K562 (cell line): ENCODE data around the gene AGAP3. TPM values are rescaled to one million over a fixed set of nuclear protein-coding genes. Genes with fewer than 3 reads are reported as not detected.

Experiments
- ATAC-seq: fragments of 200-7000 bp; cut with Tn5 transposase; 3 replicates; pipeline ENCODE4 v1.9.1; 2020; ENCODE audit warnings: moderate library complexity
- BruUV-seq: library from RNA; stranded (reverse); fragments of 400-500 nt; replicated peaks from 2 replicates; lab custom pipeline; 2021; lab: Mats Ljungman, UMichigan
- CTCF ChIA-PET: fragments of 300-600 bp; formaldehyde crosslinking; extraction: SDS; loops from one replicate; lab custom pipeline; 2021; ENCODE audit warnings: low intra/inter-chr PET ratio; lab: Yijun Ruan, JAX
- POLR2A ChIA-PET: fragments of 300-600, 350-650 bp; sonication (Branson Sonifier 250); formaldehyde crosslinking; extraction: SDS; loops from one replicate; lab custom pipeline; 2021; ENCODE audit warnings: antibody characterized with exemption, inconsistent platforms; lab: Yijun Ruan, JAX
- DNase-seq, 4 experiments: peaks; one replicate each; pipeline versions ENCODE4 v3.0.0 to v3.0.0-alpha.2; 2011 to 2018; ENCODE audit warnings: low spot score in 3 of 4, mixed read lengths in 3 of 4; ENCODE audit errors: extremely low read depth in 1 of 4
- FAIRE-seq: peaks from 2 replicates; lab custom pipeline; 2011; peaks lifted over from hg19 to GRCh38; lab: Jason Lieb, UNC
- H2AFZ ChIP-seq: 2 replicates; pipeline ENCODE4 v1.6.0; 2011; ENCODE audit warnings: low read depth, low read length, control low read depth, inconsistent platforms
- H3K27ac ChIP-seq: fragments of 200-600 bp; 3 replicates; pipeline ENCODE4 v1.8.0; 2011; ENCODE audit warnings: low read depth, mild to moderate bottlenecking, control low read depth, inconsistent platforms, low read length, moderate library complexity, mixed read lengths; ENCODE audit errors: extremely low read depth
- H3K27me3 ChIP-seq, 2 experiments: fragments of 300-600 bp in 1 of 2; 2 replicates in 1 of 2; 3 replicates in 1 of 2; pipeline versions ENCODE4 v1.6.0 to v1.8.0; 2011; ENCODE audit warnings: inconsistent platforms in 2 of 2, low read length in 2 of 2, mild to moderate bottlenecking in 1 of 2, mixed read lengths in 1 of 2, moderate library complexity in 1 of 2; ENCODE audit not compliant: control insufficient read depth in 2 of 2, insufficient read depth in 2 of 2
- H3K36me3 ChIP-seq: fragments of 300-600 bp; 3 replicates; pipeline ENCODE4 v1.8.0; 2011; ENCODE audit warnings: mild to moderate bottlenecking, low read length, inconsistent platforms; ENCODE audit not compliant: control insufficient read depth, insufficient read depth
- H3K4me1 ChIP-seq, 2 experiments: fragments of 200-600 bp in 1 of 2; replicated peaks in 1 of 2; 2 replicates in 1 of 2; 3 replicates in 1 of 2; pipeline versions ENCODE4 v1.5.1 to v1.8.0; 2011; ENCODE audit warnings: inconsistent platforms in 2 of 2, low read length in 2 of 2, mild to moderate bottlenecking in 1 of 2, mixed read lengths in 1 of 2, moderate library complexity in 1 of 2; ENCODE audit not compliant: control insufficient read depth in 2 of 2, insufficient read depth in 2 of 2
- H3K4me2 ChIP-seq: 2 replicates; pipeline ENCODE4 v1.6.1; 2011; ENCODE audit warnings: low read length, control low read depth, inconsistent platforms, mixed read lengths; ENCODE audit not compliant: insufficient read depth
- H3K4me3 ChIP-seq: fragments of 200-600 bp; sonication (generic), shearing (Covaris generic); 2 replicates; pipeline ENCODE4 v1.5.1; 2016; ENCODE audit warnings: control low read depth, inconsistent platforms
- H3K79me2 ChIP-seq: fragments of 200-600 bp; 3 replicates; pipeline ENCODE4 v1.8.0; 2011; ENCODE audit warnings: low read length, inconsistent platforms; ENCODE audit not compliant: control insufficient read depth, insufficient read depth
- H3K9ac ChIP-seq, 2 experiments: 2 replicates each; pipeline versions ENCODE4 v1.6.0 to v1.6.1; 2011; ENCODE audit warnings: low read depth in 2 of 2, low read length in 2 of 2, control low read depth in 1 of 2, inconsistent platforms in 1 of 2, mild to moderate bottlenecking in 1 of 2, mixed read lengths in 1 of 2; ENCODE audit not compliant: insufficient read depth in 1 of 2
- H3K9me1 ChIP-seq: one replicate; pipeline ENCODE4 v1.6.0; 2011; ENCODE audit warnings: inconsistent platforms, mild to moderate bottlenecking, low read length, moderate library complexity; ENCODE audit not compliant: control insufficient read depth, insufficient read depth
- H3K9me3 ChIP-seq: replicated peaks from 2 replicates; pipeline ENCODE4 v1.5.1; 2011; ENCODE audit warnings: low read depth, low read length, inconsistent platforms; ENCODE audit not compliant: control insufficient read depth, insufficient read depth
- H4K20me1 ChIP-seq: replicated peaks from 2 replicates; pipeline ENCODE4 v1.6.1; 2011; ENCODE audit warnings: low read length, inconsistent platforms, mixed read lengths; ENCODE audit not compliant: control insufficient read depth, insufficient read depth
- MCM5 ChIP-seq: fragments of 450-650 bp; IDR thresholded peaks from 2 replicates; pipeline ENCODE4 v1.6.1; 2016; ENCODE audit warnings: low read depth
- POLR2AphosphoS5 ChIP-seq: IDR thresholded peaks from 2 replicates; pipeline ENCODE4 v1.6.1; 2011; ENCODE audit warnings: mild to moderate bottlenecking, low read depth, low read length, moderate library complexity; ENCODE audit not compliant: control insufficient read depth, insufficient read depth
- POLR2G ChIP-seq: fragments of 200-400 bp; formaldehyde crosslinking; IDR thresholded peaks from 2 replicates; pipeline ENCODE4 v1.6.1; 2017; ENCODE audit warnings: low read depth, mild to moderate bottlenecking, antibody characterized with exemption, low read length, moderate library complexity
- POU5F1 ChIP-seq: fragments of 150-350 bp; IDR thresholded peaks from 2 replicates; pipeline ENCODE4 v1.6.1; 2014; ENCODE audit warnings: borderline replicate concordance, low read length, low read depth, mild to moderate bottlenecking; ENCODE audit not compliant: partially characterized antibody
- SP1 ChIP-seq: sonication (generic); formaldehyde crosslinking; IDR thresholded peaks from 2 replicates; pipeline ENCODE4 v1.8.1; 2022; ENCODE audit warnings: mild to moderate bottlenecking, missing genetic modification reagents
- ZNF384 ChIP-seq: IDR thresholded peaks from 2 replicates; pipeline ENCODE4 v1.6.1; 2012; ENCODE audit warnings: low read depth, low read length, improper control_type of control experiment
- ZNF717 ChIP-seq: fragments of 250-450 bp; sonication (Bioruptor Pico); IDR thresholded peaks from 2 replicates; pipeline ENCODE4 v1.5.0; 2021
- ZNF830 ChIP-seq: fragments of 250-450 bp; sonication (Bioruptor Pico); IDR thresholded peaks from 2 replicates; pipeline ENCODE4 v1.5.0; 2021; ENCODE audit warnings: mild to moderate bottlenecking
- WGBS: fragments of 100-300 bp; shearing (Covaris generic); methylation state at CpG from one replicate; pipeline ENCODE4 v1.1.6; 2016; ENCODE audit warnings: low coverage, mixed read lengths; ENCODE audit not compliant: insufficient coverage; ENCODE audit errors: missing lambda C conversion rate; 5-methylcytosine and 5-hydroxymethylcytosine counted together
- in situ Hi-C: fragments of 300-500 bp; cut with MboI; formaldehyde crosslinking; loops from 4 replicates; pipeline ENCODE4 v1.15.0; 2018; ENCODE audit warnings: inconsistent platforms, mixed read lengths
- intact Hi-C: fragments of 100-400 bp; cut with micrococcal nuclease; formaldehyde crosslinking; loops from 2 replicates; pipeline ENCODE4 v1.14.2; 2022
- polyA plus RNA-seq, 8 experiments: library from polyadenylated mRNA; depleted of rRNA in 4 of 8; stranded (reverse) in 5 of 8; unstranded in 3 of 8; fragments of >200 nt; fragmentation: Nextera tagmentation in 2 of 8; fragmentation: Illumina TruSeq in 1 of 8; extraction: Ambion mirVana in 2 of 8; extraction: Trizol in 1 of 8; gene quantifications; 2 replicates each; pipeline versions ENCODE4 v1.2.1 to v1.2.3, GENCODE V29; 2011 to 2014; ENCODE audit warnings: inconsistent platforms in 1 of 8, missing spikeins in 1 of 8
- total RNA-seq, 7 experiments: library from RNA; depleted of rRNA in 6 of 7; stranded (reverse); fragments of >200 nt in 6 of 7; fragmentation: Illumina TruSeq in 2 of 7; extraction: Trizol in 2 of 7; gene quantifications; 2 replicates each; pipeline versions ENCODE4 v1.2.1 to v1.2.3, GENCODE V29; 2011 to 2021; ENCODE audit warnings: low replicate concordance in 1 of 7
- TF ChIP-seq, protein P1 (sequence below): sonication (generic); formaldehyde crosslinking; IDR thresholded peaks from 2 replicates; pipeline ENCODE4 v1.4.0; 2020; ENCODE audit warnings: mild to moderate bottlenecking, missing genetic modification reagents
- TF ChIP-seq, protein P2 (sequence below): fragments of 450-650 bp; IDR thresholded peaks from 2 replicates; pipeline ENCODE4 v1.6.1; 2017; ENCODE audit warnings: antibody characterized with exemption, mild to moderate bottlenecking
- TF ChIP-seq, protein P3 (sequence below): fragments of 250-450 bp; sonication (Bioruptor Pico); IDR thresholded peaks from 2 replicates; pipeline ENCODE4 v1.8.0; 2022; ENCODE audit warnings: inconsistent platforms, mild to moderate bottlenecking, moderate library complexity, borderline replicate concordance

Gene AGAP3
- total and polyA plus RNA-seq, 9 of the 15 experiments (the other 6 are each of a cell fraction or from before 2014, with no cell fraction given), result 3.4 to 208 (median 62.2) TPM

DNA sequence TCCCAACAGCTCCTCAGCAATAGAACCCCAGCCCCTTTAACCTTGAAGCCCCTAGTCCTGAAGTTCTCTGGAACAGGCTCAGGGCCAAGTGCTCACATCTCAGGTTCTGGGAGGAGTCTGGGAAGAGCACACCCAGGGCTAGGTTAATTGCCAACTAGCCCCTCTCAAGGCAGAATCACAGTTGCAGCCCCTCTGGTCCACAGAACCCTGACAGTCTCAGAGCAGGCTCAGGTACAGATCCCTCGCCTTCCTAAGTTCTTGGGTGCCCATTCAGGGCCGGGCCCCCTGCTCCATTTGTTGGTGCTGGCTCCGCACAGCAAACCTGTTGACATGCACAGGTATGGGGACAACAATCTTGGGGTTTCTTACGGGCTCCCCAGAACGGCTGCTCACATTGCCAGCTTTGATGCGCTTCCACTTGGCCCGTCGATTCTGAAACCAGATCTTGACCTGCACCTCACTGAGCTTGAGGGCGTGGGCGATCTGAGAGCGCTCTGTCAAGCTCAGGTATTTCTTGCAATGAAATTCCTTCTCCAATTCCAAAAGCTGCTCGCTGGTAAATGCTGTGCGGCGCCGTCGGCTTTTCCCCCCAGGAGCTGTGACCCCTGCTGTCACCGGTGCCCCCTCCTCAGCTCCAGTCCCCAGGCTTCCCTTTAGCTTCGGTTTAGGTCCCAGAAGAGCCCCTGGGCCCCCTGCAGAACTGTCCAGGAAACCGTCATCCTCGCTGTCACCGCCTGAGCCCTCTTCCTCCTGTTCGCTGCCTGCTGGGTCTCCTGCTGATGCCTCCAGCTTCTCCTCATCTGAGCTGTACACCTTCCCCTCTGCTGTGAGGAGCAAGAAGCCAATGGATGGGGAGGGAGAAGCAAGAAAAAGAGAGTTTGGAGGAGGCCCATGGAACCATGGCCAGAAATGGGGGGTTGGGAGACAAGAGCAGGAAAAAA lies 62.3 kb downstream of the AGAP3 start (continued):
- TF ChIP-seq, protein P1, sequence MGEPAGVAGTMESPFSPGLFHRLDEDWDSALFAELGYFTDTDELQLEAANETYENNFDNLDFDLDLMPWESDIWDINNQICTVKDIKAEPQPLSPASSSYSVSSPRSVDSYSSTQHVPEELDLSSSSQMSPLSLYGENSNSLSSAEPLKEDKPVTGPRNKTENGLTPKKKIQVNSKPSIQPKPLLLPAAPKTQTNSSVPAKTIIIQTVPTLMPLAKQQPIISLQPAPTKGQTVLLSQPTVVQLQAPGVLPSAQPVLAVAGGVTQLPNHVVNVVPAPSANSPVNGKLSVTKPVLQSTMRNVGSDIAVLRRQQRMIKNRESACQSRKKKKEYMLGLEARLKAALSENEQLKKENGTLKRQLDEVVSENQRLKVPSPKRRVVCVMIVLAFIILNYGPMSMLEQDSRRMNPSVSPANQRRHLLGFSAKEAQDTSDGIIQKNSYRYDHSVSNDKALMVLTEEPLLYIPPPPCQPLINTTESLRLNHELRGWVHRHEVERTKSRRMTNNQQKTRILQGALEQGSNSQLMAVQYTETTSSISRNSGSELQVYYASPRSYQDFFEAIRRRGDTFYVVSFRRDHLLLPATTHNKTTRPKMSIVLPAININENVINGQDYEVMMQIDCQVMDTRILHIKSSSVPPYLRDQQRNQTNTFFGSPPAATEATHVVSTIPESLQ (CRISPR knock-in tag), result 0 out of 2 replicates have a peak, but pooled peaks have one; percentile 28

DNA sequence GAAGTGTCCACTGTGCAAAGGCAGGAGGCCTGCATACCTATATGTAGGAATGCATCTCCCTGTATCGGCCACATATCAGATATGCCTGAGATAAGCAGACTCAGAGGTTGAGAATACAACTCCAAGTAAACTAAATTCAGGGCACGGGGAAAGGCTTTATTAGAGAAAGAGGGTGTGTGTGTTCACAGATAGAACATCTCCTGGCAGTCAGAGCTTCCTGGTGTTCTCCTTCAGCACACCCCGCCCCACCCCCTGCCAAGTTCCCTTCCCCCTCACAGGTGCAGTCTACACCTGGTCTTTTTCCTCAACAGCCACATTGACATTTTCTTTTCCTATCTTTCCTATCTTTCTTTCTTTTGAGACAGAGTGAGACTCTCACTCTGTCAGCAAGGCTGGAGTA lies 64.1 kb downstream of the AGAP3 start:
- peaks cover 45 to 51% of the 10 kb centered on the region in 2 experiments; a peak in 4 of 5 replicates for H3K27me3 ChIP-seq
- no peak for DNase-seq
- H3K9me1 ChIP-seq, result no peaks in the 10 kb centered on the region
- no peaks in the 10 kb centered on the region for H3K79me2 ChIP-seq
- in situ Hi-C loops, result no loop called here
- no peaks in the 10 kb centered on the region for H3K9me3 ChIP-seq
- H3K4me3 ChIP-seq, result no peak overlapping the region
- H4K20me1 ChIP-seq, result no peaks in the 10 kb centered on the region; the same call in 1 of the 2 replicates
- BruUV-seq, result no TSS peak
- H3K9ac ChIP-seq, result no peak overlapping the region
- H2AFZ ChIP-seq, result no peak overlapping the region
- intact Hi-C loops, result no loop called here
- 0 out of 5 replicates have a peak, but pooled peaks cover 0 to 3% of the 10 kb centered on the region in 2 experiments for H3K4me1 ChIP-seq
- ChIA-PET POLR2A (interaction anchor here (0.5 to 3.2 kb wide), 7 partner anchors 8 to 205 kb away, joined by 3 to 14 read pairs (median 4); no protein-coding TSS in a partner anchor), CTCF (no interaction called here)
- WGBS, result 0% methylated on average over 3 of the region's 3 CpGs
- ATAC-seq, result no peak
- no peak overlapping the region for H3K4me2 ChIP-seq
- H3K36me3 ChIP-seq, result no peaks in the 10 kb centered on the region
- no peak for FAIRE-seq
- H3K27ac ChIP-seq, result no peak overlapping the region
- TF ChIP-seq SP1, result no peak
- TF ChIP-seq, protein P2, sequence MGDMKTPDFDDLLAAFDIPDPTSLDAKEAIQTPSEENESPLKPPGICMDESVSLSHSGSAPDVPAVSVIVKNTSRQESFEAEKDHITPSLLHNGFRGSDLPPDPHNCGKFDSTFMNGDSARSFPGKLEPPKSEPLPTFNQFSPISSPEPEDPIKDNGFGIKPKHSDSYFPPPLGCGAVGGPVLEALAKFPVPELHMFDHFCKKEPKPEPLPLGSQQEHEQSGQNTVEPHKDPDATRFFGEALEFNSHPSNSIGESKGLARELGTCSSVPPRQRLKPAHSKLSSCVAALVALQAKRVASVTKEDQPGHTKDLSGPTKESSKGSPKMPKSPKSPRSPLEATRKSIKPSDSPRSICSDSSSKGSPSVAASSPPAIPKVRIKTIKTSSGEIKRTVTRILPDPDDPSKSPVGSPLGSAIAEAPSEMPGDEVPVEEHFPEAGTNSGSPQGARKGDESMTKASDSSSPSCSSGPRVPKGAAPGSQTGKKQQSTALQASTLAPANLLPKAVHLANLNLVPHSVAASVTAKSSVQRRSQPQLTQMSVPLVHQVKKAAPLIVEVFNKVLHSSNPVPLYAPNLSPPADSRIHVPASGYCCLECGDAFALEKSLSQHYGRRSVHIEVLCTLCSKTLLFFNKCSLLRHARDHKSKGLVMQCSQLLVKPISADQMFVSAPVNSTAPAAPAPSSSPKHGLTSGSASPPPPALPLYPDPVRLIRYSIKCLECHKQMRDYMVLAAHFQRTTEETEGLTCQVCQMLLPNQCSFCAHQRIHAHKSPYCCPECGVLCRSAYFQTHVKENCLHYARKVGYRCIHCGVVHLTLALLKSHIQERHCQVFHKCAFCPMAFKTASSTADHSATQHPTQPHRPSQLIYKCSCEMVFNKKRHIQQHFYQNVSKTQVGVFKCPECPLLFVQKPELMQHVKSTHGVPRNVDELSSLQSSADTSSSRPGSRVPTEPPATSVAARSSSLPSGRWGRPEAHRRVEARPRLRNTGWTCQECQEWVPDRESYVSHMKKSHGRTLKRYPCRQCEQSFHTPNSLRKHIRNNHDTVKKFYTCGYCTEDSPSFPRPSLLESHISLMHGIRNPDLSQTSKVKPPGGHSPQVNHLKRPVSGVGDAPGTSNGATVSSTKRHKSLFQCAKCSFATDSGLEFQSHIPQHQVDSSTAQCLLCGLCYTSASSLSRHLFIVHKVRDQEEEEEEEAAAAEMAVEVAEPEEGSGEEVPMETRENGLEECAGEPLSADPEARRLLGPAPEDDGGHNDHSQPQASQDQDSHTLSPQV, result no peak
- TF ChIP-seq MCM5, result no peak
- TF ChIP-seq ZNF717, result no peak
- no peak for TF ChIP-seq POLR2G
- TF ChIP-seq, protein P3, sequence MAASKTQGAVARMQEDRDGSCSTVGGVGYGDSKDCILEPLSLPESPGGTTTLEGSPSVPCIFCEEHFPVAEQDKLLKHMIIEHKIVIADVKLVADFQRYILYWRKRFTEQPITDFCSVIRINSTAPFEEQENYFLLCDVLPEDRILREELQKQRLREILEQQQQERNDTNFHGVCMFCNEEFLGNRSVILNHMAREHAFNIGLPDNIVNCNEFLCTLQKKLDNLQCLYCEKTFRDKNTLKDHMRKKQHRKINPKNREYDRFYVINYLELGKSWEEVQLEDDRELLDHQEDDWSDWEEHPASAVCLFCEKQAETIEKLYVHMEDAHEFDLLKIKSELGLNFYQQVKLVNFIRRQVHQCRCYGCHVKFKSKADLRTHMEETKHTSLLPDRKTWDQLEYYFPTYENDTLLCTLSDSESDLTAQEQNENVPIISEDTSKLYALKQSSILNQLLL (CRISPR knock-in tag), result no peak
- no peak for TF ChIP-seq POU5F1
- TF ChIP-seq POLR2AphosphoS5, result no peak
- TF ChIP-seq ZNF384, result no peak
- TF ChIP-seq ZNF830, result no peak
